Measurements from ENCODE around the gene SCAND1.

- TF ChIP-seq CTCF (IDR thresholded peaks at IDR 0.05) (no peak), POLR2A (IDR thresholded peaks at IDR 0.05) (no peak)
Measured at GRCh38 chr20:35941620-35942019, 12.7 kb downstream of the SCAND1 start.

All from breast epithelium (tissue), 3 donors.